ENCODE data around the gene PPP4R4.
A peak's percentile ranks its signal among the peaks of the same experiment; 100 is the strongest.
"Not testable (repeated sequence)": the region's sequence is repeated elsewhere in the genome, so short reads cannot be mapped to it uniquely, and the experiment has no call there.

The PPP4R4 gene

GRCh38 chr14:94145902-94146527 lies 28.1 kb upstream of the PPP4R4 start:
- DNase-seq, result no peak

- no peak for DNase-seq
Observed at GRCh38 chr14:94152676-94153075, 21.4 kb upstream of the PPP4R4 start.

GRCh38 chr14:94153750-94154342 lies 20.3 kb upstream of the PPP4R4 start:
- no peak for DNase-seq

- not testable (repeated sequence) for DNase-seq
Observed at GRCh38 chr14:94156143-94156542, 18.0 kb upstream of the PPP4R4 start.

- DNase-seq, result no peak
Observed at GRCh38 chr14:94157197-94157596, 16.9 kb upstream of the PPP4R4 start.

- peak; percentile 11 for DNase-seq
Observed at GRCh38 chr14:94158239-94158883, 15.8 kb upstream of the PPP4R4 start.

- no peak for DNase-seq
Observed at GRCh38 chr14:94161058-94161457, 13.1 kb upstream of the PPP4R4 start.

GRCh38 chr14:94161981-94162380 lies 12.1 kb upstream of the PPP4R4 start:
- DNase-seq, result no peak

- no peak for DNase-seq
Observed at GRCh38 chr14:94162466-94162865, 11.7 kb upstream of the PPP4R4 start.

GRCh38 chr14:94163796-94164195 lies 10.3 kb upstream of the PPP4R4 start:
- no peak for DNase-seq

GRCh38 chr14:94164685-94165431 lies 9.3 kb upstream of the PPP4R4 start:
- no peak for DNase-seq

- no peak for DNase-seq
Observed at GRCh38 chr14:94165744-94166143, 8.4 kb upstream of the PPP4R4 start.

GRCh38 chr14:94170136-94170535 lies 4.0 kb upstream of the PPP4R4 start:
- DNase-seq, result no peak

- no peak for DNase-seq
Observed at GRCh38 chr14:94171208-94171607, 2.9 kb upstream of the PPP4R4 start.

GRCh38 chr14:94172545-94172944 lies 1.6 kb upstream of the PPP4R4 start:
- no peak for DNase-seq

GRCh38 chr14:94173471-94173884 lies 644 bp upstream of the PPP4R4 start:
- DNase-seq, result no peak

GRCh38 chr14:94174604-94175010 lies 485 bp downstream of the PPP4R4 start:
- no peak for DNase-seq

GRCh38 chr14:94175011-94175745 lies 1.1 kb downstream of the PPP4R4 start:
- peak; percentile 17 for DNase-seq

- DNase-seq, result no peak
Observed at GRCh38 chr14:94175747-94176146, 1.6 kb downstream of the PPP4R4 start.

- DNase-seq, result no peak
Observed at GRCh38 chr14:94176808-94177207, 2.7 kb downstream of the PPP4R4 start.

- DNase-seq, result no peak
Observed at GRCh38 chr14:94177806-94178205, 3.7 kb downstream of the PPP4R4 start.

GRCh38 chr14:94179244-94179643 lies 5.1 kb downstream of the PPP4R4 start:
- DNase-seq, result no peak

- DNase-seq, result no peak
Observed at GRCh38 chr14:94180655-94181271, 6.6 kb downstream of the PPP4R4 start.
